C4-2B (cell line): ENCODE measurements around the gene NOC2L.

ENCODE experiments used
- H3K27ac ChIP-seq: fragments of 450-650 bp; 2 replicates; pipeline ENCODE4 v1.5.1; 2017
- CTCF ChIP-seq: fragments of 450-650 bp; conservative IDR thresholded peaks from 2 replicates; pipeline ENCODE4 v1.5.1; 2017; ENCODE audit warnings: mild to moderate bottlenecking
- ZFX ChIP-seq: fragments of 450-650 bp; IDR thresholded peaks from 2 replicates; pipeline ENCODE4 v1.6.1; 2017

Gene NOC2L

DNA sequence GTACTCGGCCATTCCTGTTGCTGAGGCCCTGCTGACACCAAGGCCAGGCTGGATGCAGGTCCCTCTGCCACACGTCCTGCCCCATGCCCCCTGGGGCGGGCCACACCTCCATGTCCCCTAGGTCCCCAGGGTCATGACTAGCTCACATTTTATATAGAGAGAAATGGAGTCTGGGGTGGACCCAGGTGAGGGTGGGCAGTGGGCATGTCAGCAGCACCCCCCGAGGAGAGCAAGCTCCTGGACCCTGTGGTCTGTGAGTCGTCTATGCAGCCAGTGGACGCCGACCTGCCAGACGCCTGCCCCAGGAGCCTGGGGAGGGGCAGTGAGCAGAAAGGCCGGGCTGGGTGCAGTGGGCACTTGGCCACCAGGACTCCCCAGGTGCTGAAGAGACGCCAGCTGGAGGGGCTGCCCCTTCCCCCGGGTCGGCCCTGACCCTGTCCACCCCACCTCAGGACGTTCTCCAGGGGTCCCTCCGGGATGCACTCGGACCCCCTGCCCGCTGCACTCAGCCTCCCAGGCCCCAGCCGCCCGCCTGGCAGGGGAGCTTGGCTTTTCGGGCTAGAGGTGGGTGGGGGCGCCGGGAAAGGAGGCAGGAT lies 19.4 kb downstream of the NOC2L start:
- TF ChIP-seq CTCF (no peak), ZFX (no peak)
- H3K27ac ChIP-seq, result no peak overlapping the region

- no peak overlapping the region for H3K27ac ChIP-seq
- TF ChIP-seq CTCF, result no peak
- no peak for TF ChIP-seq ZFX
Measured at GRCh38 chr1:938711-939489, 20.2 kb downstream of the NOC2L start.

DNA sequence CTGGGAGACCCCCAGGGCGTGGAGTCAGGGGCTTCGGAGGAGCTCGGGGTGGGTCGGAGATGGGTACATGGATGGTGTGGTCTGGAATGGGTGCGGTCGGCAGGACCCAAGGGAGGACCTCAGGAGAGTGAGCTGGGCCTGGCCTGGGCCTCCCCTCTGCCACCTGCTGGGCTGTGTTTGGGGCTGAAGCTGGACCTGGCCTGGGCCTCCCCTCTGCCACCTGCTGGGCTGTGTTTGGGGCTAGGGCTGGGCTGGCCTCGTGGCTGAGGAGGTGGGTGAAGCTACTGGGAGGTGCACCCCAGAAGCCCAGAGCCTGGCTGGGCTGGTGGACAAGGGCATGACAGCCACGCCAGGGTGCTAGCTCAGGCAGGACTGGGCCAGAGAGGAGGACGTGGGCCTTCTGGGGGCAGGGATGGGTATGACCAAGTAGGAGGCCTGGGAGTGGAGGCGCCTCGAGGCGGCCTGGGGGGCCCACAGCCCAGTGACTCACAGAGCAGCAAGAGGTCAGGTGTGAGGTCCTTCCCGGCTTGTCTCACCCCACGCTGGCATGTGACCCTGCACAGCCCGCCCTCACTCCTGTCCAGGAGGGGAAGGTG lies 20.9 kb downstream of the NOC2L start:
- TF ChIP-seq CTCF (no peak; the same call in 1 of the 2 replicates), ZFX (no peak)

DNA sequence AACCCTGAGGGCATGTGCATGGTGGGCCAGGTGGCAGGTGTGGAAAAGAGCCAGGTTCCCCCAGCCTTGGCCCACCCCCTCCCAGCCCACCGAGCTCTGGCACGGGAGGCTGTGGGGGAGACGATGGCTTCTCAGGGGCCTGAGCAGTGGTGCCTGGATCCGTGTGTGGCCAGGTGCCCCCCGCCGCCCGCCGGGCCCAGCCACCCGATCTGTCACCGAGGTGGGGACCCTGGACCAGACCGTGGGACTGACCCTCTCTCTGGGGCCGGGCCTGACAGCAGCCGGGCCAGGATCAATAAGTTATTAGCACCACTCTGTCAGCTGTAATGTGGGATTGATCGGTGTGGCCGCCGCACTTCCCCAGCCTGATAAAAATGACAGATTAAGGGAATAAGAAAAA lies 21.5 kb downstream of the NOC2L start:
- no peak overlapping the region for H3K27ac ChIP-seq
- TF ChIP-seq CTCF (no peak), ZFX (no peak)

More for the DNA sequence above, 20.9 kb downstream of the NOC2L start:
- no peak overlapping the region for H3K27ac ChIP-seq

DNA sequence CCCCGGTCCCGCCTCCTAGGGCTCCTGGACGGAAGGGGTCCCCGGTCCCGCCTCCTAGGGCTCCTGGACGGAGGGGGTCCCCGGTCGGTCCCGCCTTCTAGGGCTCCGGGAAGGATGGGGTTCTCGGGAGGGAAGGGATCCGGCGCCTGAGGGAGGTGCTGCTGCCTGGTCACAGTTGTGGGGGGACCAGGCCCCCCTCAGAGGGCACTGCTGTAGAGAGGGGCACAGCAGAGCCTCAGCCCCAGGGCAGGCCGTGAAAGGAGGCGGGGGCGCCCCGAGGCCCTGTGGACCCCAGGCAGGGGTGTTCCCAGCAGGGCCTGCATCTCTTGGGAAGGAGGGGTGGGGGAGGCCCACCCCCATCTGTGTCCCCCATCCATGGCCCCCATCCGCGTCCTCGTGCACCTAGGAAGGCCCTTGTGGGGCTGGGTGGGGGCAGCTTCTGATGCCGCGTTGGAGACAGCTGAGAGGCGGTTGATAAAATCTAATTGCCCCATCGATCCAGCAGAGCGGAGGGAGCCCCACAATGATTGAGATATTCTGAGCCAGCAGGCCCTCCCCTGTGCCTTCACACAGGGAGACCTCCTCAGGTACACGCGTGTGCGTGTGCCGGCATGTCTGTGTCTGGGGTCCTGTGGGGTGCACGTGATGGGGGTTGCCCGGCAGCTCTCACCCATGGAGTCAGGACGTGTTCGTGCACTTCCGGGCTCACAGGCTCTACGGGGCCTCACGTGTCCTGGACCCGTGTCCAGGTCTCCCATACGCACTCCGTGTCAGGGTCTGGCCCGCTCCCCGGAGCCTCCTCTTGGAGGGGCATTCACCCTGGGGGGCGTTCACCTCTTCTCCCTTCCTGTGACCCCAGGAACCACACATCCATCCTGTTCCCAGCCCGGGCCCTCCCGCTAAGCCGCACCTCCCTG lies 22.4 kb downstream of the NOC2L start:
- no peak overlapping the region for H3K27ac ChIP-seq
- TF ChIP-seq ZFX, result no peak
- no peak for TF ChIP-seq CTCF

DNA sequence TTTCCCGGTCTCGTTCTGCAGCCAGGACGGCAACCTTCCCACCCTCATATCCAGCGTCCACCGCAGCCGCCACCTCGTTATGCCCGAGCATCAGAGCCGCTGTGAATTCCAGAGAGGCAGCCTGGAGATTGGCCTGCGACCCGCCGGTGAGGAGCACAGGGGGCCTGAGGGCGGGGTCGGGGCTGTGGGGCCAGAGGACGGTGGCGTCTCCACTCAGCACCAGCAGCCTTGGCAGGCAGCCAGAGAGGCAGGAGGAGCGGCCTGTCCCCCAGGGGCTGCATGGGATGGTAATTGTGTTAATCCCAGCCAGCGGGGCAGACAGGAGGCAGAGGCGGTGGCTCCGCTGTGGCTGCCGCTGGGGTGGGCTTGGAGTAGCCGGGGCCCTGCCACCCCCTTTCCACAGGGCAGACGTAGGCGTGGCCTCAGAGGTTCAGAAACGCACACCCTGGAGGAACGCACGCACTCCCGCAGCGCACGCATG lies 23.3 kb downstream of the NOC2L start:
- no peak overlapping the region for H3K27ac ChIP-seq
- no peak for TF ChIP-seq CTCF
- no peak for TF ChIP-seq ZFX
